H1 (cell line): ENCODE measurements around the gene UMODL1. TPM values are rescaled to one million over a fixed set of nuclear protein-coding genes. Genes with fewer than 3 reads are reported as not detected.

ENCODE experiments used
- BACH1 ChIP-seq: IDR thresholded peaks from 2 replicates; pipeline ENCODE4 v1.6.1; 2012; ENCODE audit warnings: low read length, improper control_type of control experiment
- CHD2 ChIP-seq: IDR thresholded peaks from 2 replicates; pipeline ENCODE4 v1.6.1; 2012; ENCODE audit warnings: low read length, improper control_type of control experiment
- SIN3A ChIP-seq, 2 experiments: IDR thresholded peaks in 1 of 2; conservative IDR thresholded peaks in 1 of 2; 2 replicates each; pipeline ENCODE4 v1.6.1; 2011 to 2012; ENCODE audit warnings: low read length in 2 of 2, improper control_type of control experiment in 1 of 2, low read depth in 1 of 2, mild to moderate bottlenecking in 1 of 2
- SIX5 ChIP-seq: IDR thresholded peaks from 2 replicates; pipeline ENCODE4 v1.6.1; 2011; ENCODE audit warnings: mild to moderate bottlenecking, low read depth, low read length
- polyA plus RNA-seq, 7 experiments: library from polyadenylated mRNA; depleted of rRNA in 3 of 7; stranded (reverse) in 5 of 7; unstranded in 2 of 7; fragments of >200 nt in 5 of 7; fragments of 200-250 nt in 2 of 7; gene quantifications; 1 replicate in 5 of 7; 2 replicates in 1 of 7; 4 replicates in 1 of 7; pipeline versions ENCODE4 v1.2.1 to v1.2.3, GENCODE V29; 2011 to 2013; ENCODE audit warnings: missing spikeins in 2 of 7, mixed read lengths in 2 of 7
- total RNA-seq: library from RNA; stranded (reverse); fragmentation: NEBNext Ultra II Directional; extraction: Animal tissue kit (Norgen Biotek cat#: 25700); gene quantifications from 2 replicates; pipeline ENCODE4 v1.2.1, GENCODE V29; 2021
- TF ChIP-seq, protein P1 (sequence below): IDR thresholded peaks from 2 replicates; pipeline ENCODE4 v1.6.1; 2012; ENCODE audit warnings: inconsistent platforms

UMODL1 gene
- total and polyA plus RNA-seq, 2 of the 8 experiments (the other 6 are each of a cell fraction or from before 2014, with no cell fraction given): not detected

DNA sequence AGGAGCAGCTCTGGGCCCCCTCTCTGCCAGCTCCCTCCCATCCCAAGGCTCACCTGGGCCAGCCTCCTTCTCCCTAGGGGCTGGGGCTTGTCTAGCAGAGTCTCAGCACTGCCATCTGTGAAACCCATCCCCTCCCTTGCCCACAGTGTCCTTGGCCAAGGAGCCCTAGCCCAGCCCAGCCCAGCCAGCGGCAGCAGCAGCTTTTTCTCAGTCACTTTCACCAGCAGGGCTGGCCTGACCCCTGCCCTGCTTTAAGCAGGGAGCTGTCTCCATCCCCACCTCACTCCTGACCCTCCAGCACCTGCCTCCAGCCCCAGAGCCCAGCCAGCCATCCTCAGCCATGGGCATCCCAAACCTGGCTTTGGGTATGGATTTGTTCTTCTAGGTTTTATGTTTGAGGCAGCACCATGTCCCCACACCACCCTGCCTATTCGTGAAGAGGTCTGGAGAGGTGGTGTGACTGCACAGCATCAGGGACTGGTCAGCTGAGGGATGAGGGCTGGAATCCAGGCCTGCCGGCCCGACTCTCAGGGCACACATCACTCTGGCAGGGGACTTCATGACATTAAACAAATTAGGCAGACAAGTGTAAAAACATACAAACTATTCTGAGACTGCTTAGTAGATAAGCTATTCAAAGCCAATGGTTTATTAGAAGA is 111.7 kb downstream of the UMODL1 start (continued):
- TF ChIP-seq, protein P1, sequence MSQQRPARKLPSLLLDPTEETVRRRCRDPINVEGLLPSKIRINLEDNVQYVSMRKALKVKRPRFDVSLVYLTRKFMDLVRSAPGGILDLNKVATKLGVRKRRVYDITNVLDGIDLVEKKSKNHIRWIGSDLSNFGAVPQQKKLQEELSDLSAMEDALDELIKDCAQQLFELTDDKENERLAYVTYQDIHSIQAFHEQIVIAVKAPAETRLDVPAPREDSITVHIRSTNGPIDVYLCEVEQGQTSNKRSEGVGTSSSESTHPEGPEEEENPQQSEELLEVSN: no peak
- TF ChIP-seq SIX5 (no peak), SIN3A (conservative IDR thresholded peaks at IDR 0.05 in 1 of 2, IDR thresholded peaks at IDR 0.05 in 1 of 2; ENCODE audit: low read depth in 1 of 2, low read length in 2 of 2) (no peak), CHD2 (no peak), BACH1 (no peak)
- TF ChIP-seq, all 59 proteins: peak for 0
